ENCODE measurements around the gene WNT9A. TPM values are rescaled to one million over a fixed set of nuclear protein-coding genes. Genes with fewer than 3 reads are reported as not detected.
"Not testable (repeated sequence)": the region's sequence is repeated elsewhere in the genome, so short reads cannot be mapped to it uniquely, and the experiment has no call there.

Gene WNT9A
- total and polyA plus RNA-seq, 7 donors, result 7.6 to 49.7 (median 22.0) TPM

DNA sequence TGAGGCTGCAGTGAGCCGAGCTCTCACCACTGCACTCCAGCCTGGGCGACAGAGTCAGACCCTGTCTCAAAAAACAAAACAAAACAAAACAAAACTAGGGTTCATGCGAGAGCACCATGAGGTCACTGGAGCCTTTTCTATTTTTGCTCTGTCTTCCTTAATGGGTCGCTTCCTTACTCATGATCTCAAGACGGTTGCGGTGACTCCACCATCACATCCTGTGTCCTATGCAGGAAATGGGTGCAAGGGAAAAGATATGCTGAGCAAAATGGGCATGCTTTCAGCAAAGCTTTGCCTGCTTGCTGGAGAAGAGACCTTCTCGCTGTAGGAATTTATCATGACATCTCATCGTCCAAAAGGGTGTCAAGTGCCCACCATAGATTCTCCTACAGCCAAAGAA is 36.4 kb downstream of the WNT9A start:
- intact Hi-C loops (cut with DNase I), result no loop called here
- no peak for ATAC-seq

DNA sequence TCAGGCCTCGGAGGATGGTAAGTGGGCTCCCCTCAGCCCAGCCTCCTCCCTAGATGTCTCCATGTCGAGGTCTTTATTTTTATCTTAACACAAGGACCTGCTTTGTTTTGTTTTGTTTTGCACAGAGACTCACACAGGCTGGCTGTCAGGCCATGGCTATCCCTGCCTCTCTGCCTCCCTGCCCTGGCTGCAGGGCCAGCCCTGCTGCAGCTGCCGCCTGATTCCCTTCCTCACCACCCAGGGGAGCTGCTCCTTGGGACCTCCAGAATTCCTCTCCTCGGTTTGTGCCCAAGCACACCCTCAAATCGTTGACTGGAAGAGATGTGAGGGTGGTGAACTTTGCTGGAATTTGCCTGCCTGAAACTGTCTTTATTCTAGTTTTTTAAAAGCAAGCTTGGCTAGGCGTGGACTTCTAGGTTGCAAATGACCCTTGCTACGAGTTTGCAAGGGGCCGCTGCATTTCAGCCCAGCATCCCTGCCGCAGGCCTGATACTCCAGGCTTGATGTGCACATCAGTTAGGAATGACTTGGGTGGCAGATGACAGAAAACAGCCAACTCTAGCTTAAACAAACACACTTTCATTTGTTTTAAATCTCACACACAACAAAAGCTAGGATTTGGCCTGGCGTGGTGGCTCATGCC is 37.1 kb downstream of the WNT9A start:
- intact Hi-C loops (cut with DNase I), result no loop called here
- Histone ChIP-seq H3K36me3 (ENCODE audit: insufficient read depth in 1 of 2, low read depth in 1 of 2) (no peaks in the 10 kb centered on the region), H3K4me3 (no peak overlapping the region), H3K27me3 (ENCODE audit: insufficient read depth in 3 of 3, low read length in 2 of 3) (no peaks in the 10 kb centered on the region), H3K9me3 (no peaks in the 10 kb centered on the region), H3K27ac (no peak overlapping the region), H3K4me1 (no peaks in the 10 kb centered on the region)
- no peak for TF ChIP-seq CTCF (IDR thresholded peaks at IDR 0.05)
- ATAC-seq (no peak), DNase-seq (no peak)
- WGBS, 3 donors, result 69 to 74% (median 72%) methylated on average over 10 of the region's 10 CpGs

More for the DNA sequence above, 36.4 kb downstream of the WNT9A start:
- H3K27ac ChIP-seq, result no peak overlapping the region
- no peaks in the 10 kb centered on the region for H3K4me1 ChIP-seq
- no peaks in the 10 kb centered on the region for H3K36me3 ChIP-seq (ENCODE audit: insufficient read depth in 1 of 2, low read depth in 1 of 2)
- H3K4me3 ChIP-seq, result no peak overlapping the region
- no peak for DNase-seq
- no peak for TF ChIP-seq CTCF (IDR thresholded peaks at IDR 0.05)
- no peaks in the 10 kb centered on the region for H3K27me3 ChIP-seq (ENCODE audit: insufficient read depth in 3 of 3, low read length in 2 of 3)
- 86 to 97% (median 92%) methylated on average over 8 of the region's 8 CpGs for WGBS, 3 donors
- H3K9me3 ChIP-seq, result no peaks in the 10 kb centered on the region

GRCh38 chr1:227909923-227910328 is 37.8 kb downstream of the WNT9A start:
- ATAC-seq; intact Hi-C loops (cut with DNase I); H3K27me3 ChIP-seq (ENCODE audit: insufficient read depth in 3 of 3, low read length in 2 of 3); H3K36me3 ChIP-seq (ENCODE audit: insufficient read depth in 1 of 2, low read depth in 1 of 2); H3K9me3 ChIP-seq; H3K4me1 ChIP-seq; DNase-seq; H3K27ac ChIP-seq; H3K4me3 ChIP-seq: not testable (repeated sequence)
- 56 to 76% (median 68%) methylated on average over 8 of the region's 8 CpGs for WGBS, 3 donors

DNA sequence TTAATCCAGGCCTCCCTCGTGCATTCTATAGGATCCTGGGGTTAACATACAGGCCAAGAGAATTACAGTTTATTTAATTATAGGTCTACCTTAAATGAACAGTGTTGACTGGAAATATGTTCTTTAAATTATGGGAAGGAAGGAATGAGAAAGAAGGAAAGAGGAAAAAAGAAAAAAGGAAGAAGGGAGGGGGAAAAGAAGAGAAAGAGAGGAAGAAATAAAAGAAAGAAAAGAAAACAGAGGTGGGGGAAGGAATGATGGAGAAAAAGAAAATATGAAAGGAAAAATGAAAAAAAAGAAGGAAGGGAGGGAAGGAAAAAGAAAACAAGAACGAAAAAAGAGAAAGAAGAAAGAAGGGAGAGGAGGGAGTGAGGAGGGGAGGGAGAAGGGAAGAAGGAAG is 38.5 kb downstream of the WNT9A start:
- intact Hi-C loops (cut with DNase I), result no loop called here
- WGBS, 3 donors, result 70 to 80% (median 79%) methylated on average over 2 of the region's 2 CpGs
- H3K4me1 ChIP-seq, result no peaks in the 10 kb centered on the region
- ATAC-seq, result no peak
- no peak for DNase-seq
- no peak overlapping the region for H3K4me3 ChIP-seq
- no peak for TF ChIP-seq CTCF (IDR thresholded peaks at IDR 0.05)
- no peaks in the 10 kb centered on the region for H3K27me3 ChIP-seq (ENCODE audit: insufficient read depth in 3 of 3, low read length in 2 of 3)
- H3K27ac ChIP-seq, result no peak overlapping the region
- no peaks in the 10 kb centered on the region for H3K36me3 ChIP-seq (ENCODE audit: insufficient read depth in 1 of 2, low read depth in 1 of 2)
- no peaks in the 10 kb centered on the region for H3K9me3 ChIP-seq

GRCh38 chr1:227908359-227908758 is 39.4 kb downstream of the WNT9A start:
- Histone ChIP-seq H3K27me3 (ENCODE audit: insufficient read depth in 3 of 3, low read length in 2 of 3) (no peaks in the 10 kb centered on the region), H3K27ac (no peak overlapping the region), H3K36me3 (ENCODE audit: insufficient read depth in 1 of 2, low read depth in 1 of 2) (no peaks in the 10 kb centered on the region), H3K4me1 (no peaks in the 10 kb centered on the region), H3K4me3 (no peak overlapping the region), H3K9me3 (no peaks in the 10 kb centered on the region)
- DNase-seq (no peak), ATAC-seq (no peak)
- intact Hi-C loops (cut with DNase I), result no loop called here
- TF ChIP-seq CTCF (IDR thresholded peaks at IDR 0.05), result no peak
- WGBS, 3 donors, result 78 to 88% (median 85%) methylated on average over 7 of the region's 7 CpGs

Data from psoas muscle (tissue), 8 donors.